NCI-H2227 (cell line): Measurements from ENCODE around the gene NLGN1.
"Not testable (repeated sequence)": the region's sequence is repeated elsewhere in the genome, so short reads cannot be mapped to it uniquely, and the experiment has no call there.

Experiments
- DNase-seq: peaks from one replicate; lab custom pipeline; 2025; ENCODE audit not compliant: unreplicated experiment; lab: John Stamatoyannopoulos, UW

Gene NLGN1

GRCh38 chr3:173552526-173552925 is 155.0 kb downstream of the NLGN1 start:
- peak; percentile 20 for DNase-seq

- peak; percentile 88 for DNase-seq
Observed at GRCh38 chr3:173553635-173554280, 156.2 kb downstream of the NLGN1 start.

GRCh38 chr3:173556546-173556945 is 159.0 kb downstream of the NLGN1 start:
- DNase-seq: no peak

GRCh38 chr3:173567997-173568396 is 170.5 kb downstream of the NLGN1 start:
- DNase-seq: no peak

GRCh38 chr3:173568623-173569022 is 171.1 kb downstream of the NLGN1 start:
- DNase-seq: no peak

- DNase-seq: no peak
Observed at GRCh38 chr3:173583496-173583895, 186.0 kb downstream of the NLGN1 start.

GRCh38 chr3:173584093-173584837 is 186.7 kb downstream of the NLGN1 start:
- DNase-seq: peak; percentile 72

- DNase-seq: peak; percentile 70
Observed at GRCh38 chr3:173584838-173585831, 187.6 kb downstream of the NLGN1 start.

- DNase-seq: no peak
Observed at GRCh38 chr3:173586166-173586565, 188.6 kb downstream of the NLGN1 start.

- DNase-seq: no peak
Observed at GRCh38 chr3:173587055-173587454, 189.5 kb downstream of the NLGN1 start.

- no peak for DNase-seq
Observed at GRCh38 chr3:173588556-173588955, 191.0 kb downstream of the NLGN1 start.

- DNase-seq: no peak
Observed at GRCh38 chr3:173589116-173589515, 191.6 kb downstream of the NLGN1 start.

- DNase-seq: no peak
Observed at GRCh38 chr3:173591401-173591800, 193.9 kb downstream of the NLGN1 start.

GRCh38 chr3:173594881-173595280 is 197.3 kb downstream of the NLGN1 start:
- not testable (repeated sequence) for DNase-seq

- no peak for DNase-seq
Observed at GRCh38 chr3:173599673-173600072, 202.1 kb downstream of the NLGN1 start.

- DNase-seq: no peak
Observed at GRCh38 chr3:173614522-173614921, 217.0 kb downstream of the NLGN1 start.

- no peak for DNase-seq
Observed at GRCh38 chr3:173615661-173616060, 218.1 kb downstream of the NLGN1 start.

GRCh38 chr3:173617490-173617889 is 219.9 kb downstream of the NLGN1 start:
- no peak for DNase-seq

GRCh38 chr3:173618148-173618547 is 220.6 kb downstream of the NLGN1 start:
- no peak for DNase-seq

GRCh38 chr3:173618703-173619102 is 221.2 kb downstream of the NLGN1 start:
- no peak for DNase-seq

GRCh38 chr3:173622166-173622565 is 224.6 kb downstream of the NLGN1 start:
- no peak for DNase-seq
